SHP77 (cell line): Measurements from ENCODE around the gene R3HDM4.
"Not testable (repeated sequence)": the region's sequence is repeated elsewhere in the genome, so short reads cannot be mapped to it uniquely, and the experiment has no call there.

Experiments used
- DNase-seq, 2 experiments: peaks; one replicate each; lab custom pipeline; 2025; lab: John Stamatoyannopoulos, UW

Gene R3HDM4

DNA sequence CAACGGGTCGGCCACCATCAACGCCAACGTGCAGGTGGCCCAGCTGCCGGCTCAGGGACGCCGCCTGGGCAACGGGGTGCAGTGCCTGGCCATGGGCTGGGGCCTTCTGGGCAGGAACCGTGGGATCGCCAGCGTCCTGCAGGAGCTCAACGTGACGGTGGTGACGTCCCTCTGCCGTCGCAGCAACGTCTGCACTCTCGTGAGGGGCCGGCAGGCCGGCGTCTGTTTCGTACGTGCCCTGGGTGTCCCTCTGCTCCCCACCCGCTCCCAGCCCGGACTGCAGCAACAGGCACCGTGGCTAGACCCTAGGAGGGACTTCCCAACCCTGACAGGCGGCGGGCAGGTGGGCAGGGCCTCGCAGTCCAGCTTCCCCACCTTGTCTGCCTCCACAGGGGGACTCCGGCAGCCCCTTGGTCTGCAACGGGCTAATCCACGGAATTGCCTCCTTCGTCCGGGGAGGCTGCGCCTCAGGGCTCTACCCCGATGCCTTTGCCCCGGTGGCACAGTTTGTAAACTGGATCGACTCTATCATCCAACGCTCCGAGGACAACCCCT lies 57.4 kb downstream of the R3HDM4 start:
- DNase-seq = no peak

DNA sequence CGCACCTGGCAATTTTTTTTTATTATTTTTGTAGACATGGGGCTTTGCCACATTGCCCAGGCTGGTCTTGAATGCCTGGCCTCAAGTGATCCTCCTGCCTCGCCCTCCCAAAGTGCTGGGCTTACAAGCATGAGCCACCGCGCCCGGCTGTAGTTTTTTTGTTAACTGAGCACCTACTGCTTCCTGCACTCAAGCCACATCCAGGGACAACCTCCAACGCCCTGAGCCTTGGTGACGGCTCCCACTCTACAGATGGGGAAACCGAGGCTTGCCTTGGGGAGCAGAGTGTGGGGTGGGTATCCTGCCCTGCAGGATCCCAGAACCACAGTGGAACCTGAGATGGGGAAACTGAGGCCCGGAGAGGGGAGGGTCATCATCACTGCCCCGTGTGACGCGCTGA lies 57.9 kb downstream of the R3HDM4 start:
- DNase-seq = no peak

DNA sequence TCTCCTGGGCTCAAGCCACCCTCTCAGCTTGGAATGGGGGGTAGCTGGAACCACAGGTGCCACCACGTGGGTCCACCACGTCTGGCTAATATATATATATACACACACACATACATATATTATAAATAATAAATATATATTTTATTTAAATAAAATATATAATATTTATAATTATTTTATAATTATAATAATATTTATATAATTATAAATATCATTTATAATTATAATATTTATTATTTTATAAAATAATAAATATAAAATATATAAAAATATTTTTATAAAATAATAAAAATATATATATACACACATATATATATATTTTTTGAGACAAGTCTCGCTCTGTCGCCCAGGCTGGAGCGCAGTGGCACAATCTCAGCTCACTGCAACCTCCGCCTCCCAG lies 58.5 kb downstream of the R3HDM4 start:
- no peak for DNase-seq

DNA sequence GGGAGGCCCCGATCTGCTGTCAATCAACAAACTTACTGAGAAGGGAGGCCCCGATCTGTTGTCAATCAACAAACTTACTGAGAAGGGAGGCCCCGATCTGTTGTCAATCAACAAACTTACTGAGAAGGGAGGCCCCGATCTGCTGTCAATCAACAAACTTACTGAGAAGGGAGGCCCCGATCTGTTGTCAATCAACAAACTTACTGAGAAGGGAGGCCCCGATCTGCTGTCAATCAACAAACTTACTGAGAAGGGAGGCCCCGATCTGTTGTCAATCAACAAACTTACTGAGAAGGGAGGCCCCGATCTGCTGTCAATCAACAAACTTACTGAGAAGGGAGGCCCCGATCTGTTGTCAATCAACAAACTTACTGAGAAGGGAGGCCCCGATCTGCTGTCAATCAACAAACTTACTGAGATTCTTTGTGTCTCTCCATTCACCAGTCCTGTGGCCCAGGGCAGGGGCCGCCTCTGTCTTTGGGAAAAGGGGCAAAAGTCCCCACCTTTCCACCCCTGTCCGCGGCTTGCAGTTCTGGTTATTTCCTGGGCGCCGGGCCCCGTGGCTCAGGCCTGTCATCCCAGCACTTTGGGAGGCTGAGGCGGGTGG lies 59.3 kb downstream of the R3HDM4 start:
- DNase-seq = not testable (repeated sequence)

DNA sequence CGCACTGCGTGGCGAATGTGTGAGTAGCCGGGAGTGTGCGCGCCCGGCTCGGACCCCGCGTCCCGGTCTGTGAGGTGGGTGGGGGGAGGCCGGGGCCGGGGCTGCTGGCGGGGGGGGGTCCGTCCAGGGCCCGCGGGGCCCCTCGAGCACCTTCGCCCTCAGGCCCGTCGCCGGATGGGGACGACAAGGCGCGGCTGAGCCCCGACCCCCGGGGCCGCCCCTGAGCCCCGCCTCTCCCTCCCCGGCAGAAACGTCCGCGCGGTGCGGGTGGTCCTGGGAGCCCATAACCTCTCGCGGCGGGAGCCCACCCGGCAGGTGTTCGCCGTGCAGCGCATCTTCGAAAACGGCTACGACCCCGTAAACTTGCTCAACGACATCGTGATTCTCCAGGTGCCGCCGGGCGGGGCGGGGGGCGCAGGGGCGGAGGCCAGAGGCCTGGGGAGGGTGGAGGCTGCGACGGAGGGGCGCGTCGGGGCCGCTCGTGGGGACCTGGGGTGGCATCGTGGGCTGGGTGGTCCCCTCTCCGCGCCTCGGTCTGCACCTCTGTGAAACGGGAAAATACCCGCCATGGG lies 59.9 kb downstream of the R3HDM4 start:
- no peak for DNase-seq

DNA sequence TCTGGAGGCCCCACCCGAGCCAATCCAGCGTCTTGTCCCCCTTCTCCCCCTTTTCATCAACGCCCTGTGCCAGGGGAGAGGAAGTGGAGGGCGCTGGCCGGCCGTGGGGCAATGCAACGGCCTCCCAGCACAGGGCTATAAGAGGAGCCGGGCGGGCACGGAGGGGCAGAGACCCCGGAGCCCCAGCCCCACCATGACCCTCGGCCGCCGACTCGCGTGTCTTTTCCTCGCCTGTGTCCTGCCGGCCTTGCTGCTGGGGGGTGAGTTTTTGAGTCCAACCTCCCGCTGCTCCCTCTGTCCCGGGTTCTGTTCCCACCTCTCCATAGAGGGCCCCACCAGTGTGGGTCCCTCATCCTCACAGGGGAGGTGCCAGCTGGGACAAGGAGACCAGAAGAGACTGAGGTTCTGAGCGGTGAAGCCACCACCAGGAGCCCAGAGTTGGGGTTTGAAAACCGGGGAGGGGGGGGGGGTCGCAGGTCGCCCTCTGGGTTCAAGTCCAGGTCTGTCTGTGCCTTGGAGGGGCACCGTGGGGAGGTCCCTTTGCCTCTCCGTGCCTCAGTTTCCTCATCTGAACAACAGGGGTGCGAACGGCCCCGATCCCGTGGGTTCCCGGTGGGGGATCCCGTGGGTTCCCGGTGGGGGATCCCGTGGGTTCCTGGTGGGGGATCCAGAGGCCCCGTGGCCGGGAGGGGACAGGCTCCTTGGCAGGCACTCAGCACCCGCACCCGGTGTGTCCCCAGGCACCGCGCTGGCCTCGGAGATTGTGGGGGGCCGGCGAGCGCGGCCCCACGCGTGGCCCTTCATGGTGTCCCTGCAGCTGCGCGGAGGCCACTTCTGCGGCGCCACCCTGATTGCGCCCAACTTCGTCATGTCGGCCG lies 60.6 kb downstream of the R3HDM4 start, which contains the start of gene ELANE:
Gene ELANE (plus strand): TSS at position 168 of the 878 bp plus-strand sequence. CDS start 26 bp downstream, at position 194.
- no peak for DNase-seq

DNA sequence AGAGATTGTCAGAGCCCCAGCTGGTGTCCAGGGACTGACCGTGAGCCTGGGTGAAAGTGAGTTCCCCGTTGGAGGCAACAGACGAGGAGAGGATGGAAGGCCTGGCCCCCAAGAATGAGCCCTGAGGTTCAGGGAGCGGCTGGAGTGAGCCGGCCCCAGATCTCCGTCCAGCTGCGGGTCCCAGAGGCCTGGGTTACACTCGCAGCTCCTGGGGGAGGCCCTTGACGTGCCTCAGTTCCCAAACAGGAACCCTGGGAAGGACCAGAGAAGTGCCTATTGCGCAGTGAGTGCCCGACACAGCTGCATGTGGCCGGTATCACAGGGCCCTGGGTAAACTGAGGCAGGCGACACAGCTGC lies 62.1 kb downstream of the R3HDM4 start:
- DNase-seq = no peak

DNA sequence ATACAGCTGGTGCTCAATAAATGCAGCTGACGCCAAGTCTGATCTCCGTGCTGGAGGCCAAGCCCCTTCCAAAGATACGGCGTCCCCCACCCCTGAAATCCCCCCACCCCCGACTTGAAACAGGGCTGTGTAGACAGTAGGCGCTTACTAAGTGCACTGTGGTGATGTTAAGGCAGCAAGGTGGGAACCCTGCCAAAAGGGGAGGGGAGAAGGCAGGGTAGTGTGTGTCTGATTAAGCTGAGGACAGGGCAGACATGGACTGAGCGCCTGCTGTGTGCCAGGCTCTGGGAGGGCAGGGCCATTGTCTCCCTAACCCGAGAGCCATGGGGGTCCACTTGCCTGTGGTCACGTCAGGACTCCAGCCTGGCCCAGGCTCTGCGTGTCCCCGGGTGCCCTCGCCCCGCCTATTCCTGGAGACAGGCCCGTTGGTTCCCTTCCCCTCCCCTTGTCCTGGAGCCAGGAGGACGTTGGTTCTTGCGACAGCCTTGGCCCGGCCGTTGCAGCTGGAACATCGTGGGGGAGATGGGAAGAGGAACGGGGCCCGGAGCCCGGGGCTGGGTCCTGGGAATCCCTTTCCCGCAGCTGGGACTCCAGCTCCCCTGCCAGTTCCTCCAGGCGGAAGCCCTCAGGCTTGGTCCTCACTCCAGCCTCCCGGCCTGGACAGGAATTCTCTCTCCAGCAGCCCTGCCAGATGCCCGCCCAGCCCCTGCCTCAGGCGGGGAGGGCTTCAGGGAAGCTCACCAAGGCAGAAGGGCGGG lies 62.6 kb downstream of the R3HDM4 start:
- DNase-seq = peak; percentile 49 to 66

DNA sequence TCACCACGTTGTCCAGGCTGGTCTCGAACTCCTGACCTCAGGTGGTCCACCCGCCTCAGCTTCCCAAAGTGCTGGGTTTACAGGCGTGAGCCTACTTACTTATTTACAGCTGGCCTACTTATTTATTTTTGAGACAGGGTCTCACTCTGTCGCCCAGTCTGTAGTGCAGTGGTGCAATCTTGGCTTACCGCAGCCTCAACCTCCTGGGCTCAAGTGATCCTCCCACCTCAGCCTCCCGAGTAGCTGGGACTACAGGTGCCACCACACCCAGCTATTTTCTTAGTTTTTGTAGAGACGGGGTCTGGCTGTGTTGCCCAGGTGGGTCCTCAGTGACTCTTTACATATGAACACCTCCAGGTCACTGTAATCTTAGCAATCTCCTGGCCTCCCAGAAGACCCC lies 63.8 kb downstream of the R3HDM4 start:
- DNase-seq = not testable (repeated sequence)

DNA sequence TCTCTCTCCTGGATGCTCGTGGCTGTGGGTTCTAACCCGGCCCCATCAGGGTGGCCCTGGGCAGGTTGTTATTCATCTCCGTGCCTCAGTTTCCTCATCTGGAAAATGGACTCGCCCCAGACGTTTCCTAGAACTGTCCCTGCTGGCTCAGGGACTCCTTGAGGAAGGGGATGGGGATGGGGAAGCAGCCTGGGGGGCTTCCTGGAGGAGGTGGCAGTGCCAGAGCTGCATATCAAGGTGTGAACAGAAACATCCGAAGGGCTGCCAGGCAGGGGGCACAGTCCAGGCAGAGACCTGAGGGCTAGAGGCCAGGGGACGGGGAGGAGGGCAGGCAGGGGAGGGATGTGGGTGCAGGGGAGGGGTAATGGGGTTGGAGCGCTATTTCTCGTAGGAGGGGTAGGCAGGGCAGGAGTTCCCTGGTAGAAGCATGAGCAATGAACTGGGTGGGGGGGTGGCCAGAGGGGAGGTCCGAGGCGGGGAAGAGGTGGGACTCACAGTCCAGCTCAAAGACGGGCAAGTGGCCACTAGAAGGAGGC lies 64.6 kb downstream of the R3HDM4 start:
- DNase-seq = no peak
